Measurements from ENCODE around the gene ATP8B3. TPM values are rescaled to one million over a fixed set of nuclear protein-coding genes. Genes with fewer than 3 reads are reported as not detected.

ATP8B3 gene
- total RNA-seq, 4 donors from 2014 or later = 0.27 to 0.75 TPM; not detected in 2

DNA sequence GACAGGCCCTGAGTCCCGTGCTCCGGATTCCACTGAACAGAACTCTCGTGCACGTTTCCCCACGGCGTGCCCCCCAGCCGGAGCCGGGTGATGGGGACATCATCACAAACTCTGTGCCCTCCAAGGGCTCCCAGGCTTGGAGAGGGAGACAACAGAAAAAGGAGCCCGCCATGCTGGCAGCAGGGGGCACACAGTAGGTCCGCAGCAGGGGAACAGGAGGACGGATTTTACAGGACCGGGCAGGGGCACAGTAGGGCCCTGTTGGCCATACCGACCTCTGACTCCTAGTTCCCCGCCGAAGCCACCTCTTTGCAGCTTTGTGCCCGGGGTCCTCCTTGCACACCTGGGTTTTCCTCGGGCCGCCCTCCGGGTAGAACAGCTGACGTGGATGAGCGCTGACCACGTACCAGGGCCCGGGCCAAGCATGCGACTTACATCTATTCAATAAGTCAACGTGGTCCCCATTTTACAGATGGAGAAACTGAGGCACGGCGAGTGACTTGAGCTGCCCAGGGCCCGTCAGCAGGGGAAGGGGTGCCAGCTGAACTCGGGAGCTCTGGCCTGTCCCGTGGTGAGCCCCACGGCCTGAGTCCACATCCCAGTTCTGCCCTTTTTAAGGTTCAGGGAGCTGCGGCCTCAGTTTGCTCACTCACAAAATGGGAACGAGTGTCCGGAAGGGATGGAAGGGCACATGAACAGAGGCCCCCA, 68.9 kb downstream of the ATP8B3 start:
- no peaks in the 10 kb centered on the region for H3K36me3 ChIP-seq
- no peak overlapping the region for H3K27ac ChIP-seq
- in situ Hi-C loops (cut with MboI; ENCODE audit: low pct_ligation_motif_present in 1 of 4, low pct_unique_long_range_greater_than_20kb in 1 of 4, low sequenced_read_pairs in 3 of 4) (no loop called here), intact Hi-C loops (cut with DNase I; ENCODE audit: low total_unique reads) (no loop called here)
- H3K4me3 ChIP-seq = no peak overlapping the region
- no peaks in the 10 kb centered on the region for H3K9me3 ChIP-seq
- WGBS, 2 donors (ENCODE audit: low coverage in 1 of 2) = 84% methylated on average over 34 of the region's 34 CpGs; no CpG with 5 or more reads in 1 of the 2 donors
- H3K4me1 ChIP-seq = peaks cover under 1 to 10% (median 6%) of the 10 kb centered on the region in 4 donors
- TF ChIP-seq, protein P1, sequence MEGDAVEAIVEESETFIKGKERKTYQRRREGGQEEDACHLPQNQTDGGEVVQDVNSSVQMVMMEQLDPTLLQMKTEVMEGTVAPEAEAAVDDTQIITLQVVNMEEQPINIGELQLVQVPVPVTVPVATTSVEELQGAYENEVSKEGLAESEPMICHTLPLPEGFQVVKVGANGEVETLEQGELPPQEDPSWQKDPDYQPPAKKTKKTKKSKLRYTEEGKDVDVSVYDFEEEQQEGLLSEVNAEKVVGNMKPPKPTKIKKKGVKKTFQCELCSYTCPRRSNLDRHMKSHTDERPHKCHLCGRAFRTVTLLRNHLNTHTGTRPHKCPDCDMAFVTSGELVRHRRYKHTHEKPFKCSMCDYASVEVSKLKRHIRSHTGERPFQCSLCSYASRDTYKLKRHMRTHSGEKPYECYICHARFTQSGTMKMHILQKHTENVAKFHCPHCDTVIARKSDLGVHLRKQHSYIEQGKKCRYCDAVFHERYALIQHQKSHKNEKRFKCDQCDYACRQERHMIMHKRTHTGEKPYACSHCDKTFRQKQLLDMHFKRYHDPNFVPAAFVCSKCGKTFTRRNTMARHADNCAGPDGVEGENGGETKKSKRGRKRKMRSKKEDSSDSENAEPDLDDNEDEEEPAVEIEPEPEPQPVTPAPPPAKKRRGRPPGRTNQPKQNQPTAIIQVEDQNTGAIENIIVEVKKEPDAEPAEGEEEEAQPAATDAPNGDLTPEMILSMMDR (IDR thresholded peaks at IDR 0.05) = no peak
- TF ChIP-seq POLR2AphosphoS5 (IDR thresholded peaks at IDR 0.05) (no peak), POLR2A (IDR thresholded peaks at IDR 0.05) (no peak), EP300 (IDR thresholded peaks at IDR 0.05; ENCODE audit: low read depth) (no peak)
- H3K27me3 ChIP-seq = peaks cover 84% of the 10 kb centered on the region
- DNase-seq = no peak

DNA sequence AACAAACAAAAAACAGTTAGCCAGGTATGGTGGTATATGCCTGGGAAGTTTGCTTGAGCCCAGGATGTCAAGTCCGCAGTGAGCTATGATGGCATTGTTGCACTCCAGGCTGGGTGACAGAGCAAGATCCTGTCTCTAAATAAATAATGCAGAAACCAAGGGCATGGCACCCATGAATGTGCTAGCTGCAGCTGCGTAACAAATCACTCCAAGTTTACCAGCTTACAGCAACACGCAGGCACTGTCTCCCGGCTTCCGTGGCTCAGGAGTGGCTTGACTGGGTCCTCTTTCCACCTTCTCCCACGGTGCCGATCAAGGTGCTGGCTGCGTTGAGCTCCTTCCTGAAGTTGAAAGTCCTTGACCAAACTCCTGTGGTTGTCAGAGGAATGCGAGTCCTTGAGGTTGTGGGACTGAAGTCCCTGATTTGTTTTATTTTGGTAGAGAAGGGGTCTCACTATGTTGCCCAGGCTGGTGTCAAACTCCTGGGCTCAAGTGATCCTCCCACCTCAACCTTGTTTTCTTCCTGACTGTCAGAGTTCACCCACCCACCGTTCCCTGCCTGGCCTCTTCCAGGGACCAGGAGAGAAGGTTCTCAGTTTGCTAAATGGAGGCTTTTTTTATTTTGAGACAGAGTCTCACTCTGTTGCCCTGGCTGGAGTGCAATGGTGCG, 72.0 kb downstream of the ATP8B3 start:
- 90% methylated on average over 2 to 11 of the region's 11 CpGs for WGBS, 2 donors (ENCODE audit: low coverage in 1 of 2)
- Histone ChIP-seq H3K36me3 (no peaks in the 10 kb centered on the region), H3K4me1 (peaks cover 0 to 4% (median 2%) of the 10 kb centered on the region in 4 donors), H3K27me3 (peaks cover 86% of the 10 kb centered on the region), H3K27ac (no peak overlapping the region), H3K4me3 (no peak overlapping the region), H3K9me3 (no peaks in the 10 kb centered on the region)
- intact Hi-C loops (cut with DNase I; ENCODE audit: low total_unique reads) (no loop called here), in situ Hi-C loops (cut with MboI; ENCODE audit: low pct_ligation_motif_present in 1 of 4, low pct_unique_long_range_greater_than_20kb in 1 of 4, low sequenced_read_pairs in 3 of 4) (no loop called here)
- DNase-seq = no peak
- TF ChIP-seq POLR2A (IDR thresholded peaks at IDR 0.05) = no peak
- no peak for TF ChIP-seq EP300 (IDR thresholded peaks at IDR 0.05; ENCODE audit: low read depth)
- TF ChIP-seq, protein P1 (IDR thresholded peaks at IDR 0.05) = no peak
- no peak for TF ChIP-seq POLR2AphosphoS5 (IDR thresholded peaks at IDR 0.05)

DNA sequence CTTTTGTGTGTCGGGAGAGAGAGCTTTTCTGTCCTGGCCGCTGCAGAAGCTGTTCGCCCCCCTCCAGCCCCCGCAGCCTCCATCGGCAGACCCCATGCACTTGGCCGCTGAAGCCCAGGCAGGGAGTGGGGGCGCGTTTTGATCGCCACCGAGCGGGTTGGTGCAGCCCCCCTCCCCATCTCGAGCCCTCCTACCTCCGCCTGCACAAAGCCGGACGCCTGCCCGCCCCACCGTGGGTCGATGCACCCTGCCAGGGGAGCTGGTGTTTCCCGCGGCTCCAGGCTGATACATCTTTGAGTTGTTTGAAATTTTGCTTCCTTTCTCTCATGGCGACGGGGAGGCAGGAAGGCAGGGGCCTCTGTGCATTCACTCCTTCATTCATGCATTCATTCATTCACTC, 75.1 kb downstream of the ATP8B3 start:
- Histone ChIP-seq H3K27me3 (peaks cover 87% of the 10 kb centered on the region), H3K36me3 (no peaks in the 10 kb centered on the region), H3K4me1 (no peaks in the 10 kb centered on the region), H3K27ac (no peak overlapping the region), H3K9me3 (no peaks in the 10 kb centered on the region), H3K4me3 (no peak overlapping the region)
- WGBS, 2 donors (ENCODE audit: low coverage in 1 of 2) = 47 to 90% methylated on average over 2 to 22 of the region's 22 CpGs
- DNase-seq = no peak
- intact Hi-C loops (cut with DNase I; ENCODE audit: low total_unique reads) = no loop called here
- TF ChIP-seq EP300 (IDR thresholded peaks at IDR 0.05; ENCODE audit: low read depth) = no peak
- TF ChIP-seq, protein P1 (IDR thresholded peaks at IDR 0.05) = no peak
- in situ Hi-C loops (cut with MboI; ENCODE audit: low pct_ligation_motif_present in 1 of 4, low pct_unique_long_range_greater_than_20kb in 1 of 4, low sequenced_read_pairs in 3 of 4) = no loop called here

DNA sequence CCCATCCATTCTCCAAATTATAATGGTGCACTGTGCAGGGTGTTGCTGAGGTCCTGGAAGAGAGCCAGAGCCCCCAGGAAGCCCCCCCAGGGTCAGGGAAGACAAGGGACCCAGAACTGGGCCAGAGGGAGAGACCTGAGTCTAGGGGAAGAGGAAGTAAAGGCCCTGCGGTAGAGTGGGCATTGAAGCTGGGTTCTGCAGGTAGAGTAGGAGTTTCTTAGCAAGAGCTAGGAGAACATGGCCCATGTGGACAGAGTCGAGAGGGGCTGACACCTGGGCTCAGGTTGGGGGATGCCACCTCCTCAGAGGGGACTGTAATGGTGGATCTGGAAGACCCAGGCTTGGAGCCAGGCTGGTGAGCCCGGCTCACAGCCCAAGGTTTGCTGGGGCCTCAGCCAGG, 75.8 kb downstream of the ATP8B3 start:
- Histone ChIP-seq H3K9me3 (no peaks in the 10 kb centered on the region), H3K4me3 (no peak overlapping the region), H3K27me3 (peaks cover 89% of the 10 kb centered on the region), H3K36me3 (no peaks in the 10 kb centered on the region), H3K4me1 (no peaks in the 10 kb centered on the region), H3K27ac (no peak overlapping the region)
- DNase-seq = no peak
- intact Hi-C loops (cut with DNase I; ENCODE audit: low total_unique reads) (no loop called here), in situ Hi-C loops (cut with MboI; ENCODE audit: low pct_ligation_motif_present in 1 of 4, low pct_unique_long_range_greater_than_20kb in 1 of 4, low sequenced_read_pairs in 3 of 4) (no loop called here)
- 56% methylated on average over 3 of the region's 3 CpGs; no CpG with 5 or more reads in 1 of the 2 donors for WGBS, 2 donors (ENCODE audit: low coverage in 1 of 2)
- TF ChIP-seq, protein P1 (IDR thresholded peaks at IDR 0.05) = no peak
- TF ChIP-seq POLR2AphosphoS5 (IDR thresholded peaks at IDR 0.05) (no peak), EP300 (IDR thresholded peaks at IDR 0.05; ENCODE audit: low read depth) (no peak), POLR2A (IDR thresholded peaks at IDR 0.05) (no peak)
